Stimulated activated CD4-positive, alpha-beta T cell treated with anti-CD3 and anti-CD28 coated beads, Interleukin-1b, Interleukin-23, amount 100 ng/mL, for 24 hours (primary cell): Measurements from ENCODE around the gene HS6ST2.
A peak's percentile ranks its signal among the peaks of the same experiment; 100 is the strongest.

Experiments
- DNase-seq, 4 experiments: peaks; one replicate each; pipeline ENCODE4 v3.0.0-alpha.2; 2020; ENCODE audit warnings: low read depth in 4 of 4, low spot score in 1 of 4

The HS6ST2 gene

DNA sequence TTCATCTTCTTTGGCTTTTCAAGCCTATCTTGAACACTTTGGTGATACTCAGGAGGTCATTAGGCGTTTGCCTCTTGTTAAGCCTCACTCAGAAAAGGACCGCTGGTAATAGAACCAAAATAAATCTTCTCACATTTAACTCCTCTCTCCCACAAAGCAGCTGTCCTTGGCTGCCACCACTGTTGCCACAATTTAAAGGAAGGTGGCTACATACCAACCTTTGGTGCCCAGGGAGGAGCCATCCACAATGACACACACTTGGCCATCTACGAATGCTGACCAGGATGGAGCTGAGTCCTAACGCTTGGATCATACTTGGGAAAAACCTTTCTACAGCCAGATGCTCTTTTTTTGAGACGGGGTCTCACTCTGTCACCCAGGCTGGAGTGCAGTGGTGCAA, 210.2 kb downstream of the HS6ST2 start:
- DNase-seq = no peak

DNA sequence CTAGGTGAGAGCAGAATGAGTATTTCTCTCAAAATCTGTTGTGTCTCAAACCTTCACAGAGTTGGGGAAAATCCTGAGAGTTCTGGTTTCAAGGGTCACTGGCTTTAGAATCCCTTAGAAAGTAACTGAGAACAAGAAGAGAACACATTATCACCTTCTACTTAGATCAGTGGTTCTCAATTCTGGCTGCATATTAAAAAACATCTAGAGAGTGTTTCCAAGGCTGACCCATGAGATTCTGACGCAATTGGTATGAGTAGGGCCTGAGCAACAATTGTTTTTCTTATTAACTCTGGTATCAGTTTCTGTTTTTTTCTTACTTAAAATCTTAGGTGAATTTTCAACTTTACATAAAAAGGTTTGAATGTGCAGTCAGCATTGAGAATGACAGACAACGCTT, 212.8 kb downstream of the HS6ST2 start:
- DNase-seq = no peak

DNA sequence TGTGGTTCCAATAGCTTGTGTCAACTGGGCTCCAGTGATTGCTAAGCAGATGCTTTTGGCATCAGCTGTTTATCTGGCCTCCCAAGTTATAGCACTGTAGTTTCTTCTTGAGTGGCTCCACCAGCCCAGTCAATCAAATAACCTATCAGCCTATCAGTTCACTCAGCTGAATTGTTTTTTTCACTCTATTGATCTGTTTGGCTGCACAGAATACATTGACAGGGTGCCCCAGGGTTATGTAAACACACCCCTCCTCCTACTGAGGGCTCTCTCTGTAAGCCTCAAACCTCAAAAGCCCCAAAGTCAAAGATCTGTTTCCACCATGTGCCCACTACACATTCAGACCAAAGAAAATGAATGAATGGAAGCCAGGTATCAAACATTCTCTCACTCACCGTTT, 214.0 kb downstream of the HS6ST2 start:
- no peak for DNase-seq

DNA sequence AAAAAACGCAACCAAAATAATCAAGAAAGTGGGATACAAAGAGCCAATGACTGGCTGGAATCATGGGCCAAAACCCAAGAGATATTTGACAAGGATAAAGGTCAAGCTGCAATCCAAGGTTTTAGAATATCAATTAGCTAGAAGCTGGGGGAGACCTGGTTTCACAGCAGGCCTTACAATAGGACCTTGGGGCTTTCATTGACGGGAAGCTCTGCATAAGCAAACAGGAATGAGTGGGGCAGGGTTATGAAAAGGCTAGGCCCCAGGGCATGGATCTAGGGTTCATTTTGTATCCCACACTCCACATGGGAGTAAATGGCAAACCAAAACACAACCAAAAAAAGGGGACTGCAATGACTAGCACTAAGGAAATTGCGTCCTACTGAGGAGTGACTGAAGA, 215.3 kb downstream of the HS6ST2 start:
- no peak for DNase-seq

DNA sequence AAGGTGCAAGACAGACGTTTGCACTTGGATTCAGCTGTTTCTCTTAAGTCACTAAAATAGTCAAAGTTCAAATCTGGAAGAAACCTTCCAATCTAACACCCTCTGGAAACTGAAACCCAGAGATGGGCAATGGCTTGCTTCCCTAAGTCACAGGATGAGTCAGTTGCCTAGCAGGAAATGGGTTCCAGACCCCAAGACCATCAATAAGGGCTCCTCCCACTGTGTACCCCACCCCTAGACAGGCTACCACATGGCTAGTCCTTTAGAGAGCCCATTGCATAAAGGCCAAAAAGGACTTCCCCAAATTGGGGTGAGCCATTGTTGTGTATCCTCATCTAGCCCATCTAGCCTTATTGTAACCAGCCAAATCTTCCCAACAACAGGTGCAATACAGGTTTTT, 216.2 kb downstream of the HS6ST2 start:
- DNase-seq = no peak

DNA sequence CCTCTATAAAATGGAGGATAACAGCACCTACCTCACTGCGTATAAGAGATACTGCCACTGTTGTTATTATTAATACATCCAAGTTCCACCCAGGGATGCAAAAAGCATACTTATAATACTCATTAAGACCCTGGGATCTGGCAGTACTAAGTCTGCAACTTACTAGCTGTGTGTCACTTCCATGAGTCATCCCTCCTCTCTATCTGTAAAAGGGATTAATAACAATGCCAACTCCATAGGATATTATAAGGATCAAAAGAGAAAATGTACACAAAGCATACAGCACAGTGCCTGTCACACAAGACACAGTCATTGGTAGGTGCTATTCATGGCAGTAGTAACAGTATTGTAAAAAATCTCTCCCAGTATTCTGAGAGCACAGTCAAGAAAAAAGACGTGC, 216.7 kb downstream of the HS6ST2 start:
- DNase-seq = no peak

DNA sequence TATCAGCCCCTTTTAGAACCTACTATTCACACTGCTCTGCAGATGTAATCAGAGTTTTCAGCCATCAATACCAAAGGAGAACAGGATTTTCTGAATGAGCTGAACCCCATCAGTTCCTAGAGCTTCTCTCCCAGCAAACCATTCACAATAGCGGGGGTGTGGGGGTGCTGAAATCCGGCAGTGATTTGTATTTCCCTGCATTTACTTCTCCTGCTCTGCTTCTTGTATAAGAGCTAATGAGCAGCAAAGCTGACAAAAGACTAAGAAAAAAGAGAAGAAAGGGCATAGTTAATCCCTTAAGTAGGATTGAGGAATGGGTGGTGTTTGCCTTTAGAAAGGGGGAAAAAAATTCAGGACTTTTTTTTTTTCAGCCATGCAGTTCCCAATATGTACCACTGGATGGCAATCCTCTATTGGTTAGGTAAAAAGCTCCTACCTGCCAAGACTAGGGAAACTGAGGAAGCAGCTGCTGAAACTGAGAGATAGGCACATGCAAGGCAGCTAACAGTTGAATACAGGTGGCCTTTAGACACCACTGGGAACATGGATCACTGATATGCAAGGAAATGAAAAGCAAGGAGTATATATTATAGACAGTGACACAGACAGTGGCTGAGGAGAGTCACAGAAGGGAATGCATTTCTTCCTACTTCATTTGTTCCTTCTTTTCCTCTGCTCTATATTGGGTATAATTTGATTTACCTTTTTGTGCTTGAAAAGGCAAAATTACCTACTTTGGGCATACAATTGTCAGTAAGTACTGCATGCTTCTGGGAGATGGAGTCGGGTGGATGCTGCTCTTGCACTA, 217.9 kb downstream of the HS6ST2 start:
- no peak for DNase-seq

DNA sequence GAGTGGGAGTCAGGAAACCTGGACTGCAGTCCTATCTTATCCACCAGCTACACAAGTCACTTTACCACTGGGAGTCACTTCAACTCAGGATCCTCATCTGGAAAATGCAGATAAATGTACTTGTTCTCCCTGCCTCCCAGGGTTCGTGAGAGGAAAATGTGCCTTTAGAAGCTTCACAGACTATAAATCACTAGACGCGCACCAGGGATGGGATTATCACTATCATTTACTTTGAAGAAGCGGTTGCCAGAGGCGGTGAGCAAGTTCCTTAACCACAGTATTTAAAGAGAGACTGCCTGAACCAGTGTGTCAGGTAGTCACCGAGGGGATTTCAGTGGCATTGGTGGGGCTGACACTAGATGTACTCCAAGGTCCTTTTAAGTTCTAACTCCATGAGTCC, 219.5 kb downstream of the HS6ST2 start:
- no peak for DNase-seq

DNA sequence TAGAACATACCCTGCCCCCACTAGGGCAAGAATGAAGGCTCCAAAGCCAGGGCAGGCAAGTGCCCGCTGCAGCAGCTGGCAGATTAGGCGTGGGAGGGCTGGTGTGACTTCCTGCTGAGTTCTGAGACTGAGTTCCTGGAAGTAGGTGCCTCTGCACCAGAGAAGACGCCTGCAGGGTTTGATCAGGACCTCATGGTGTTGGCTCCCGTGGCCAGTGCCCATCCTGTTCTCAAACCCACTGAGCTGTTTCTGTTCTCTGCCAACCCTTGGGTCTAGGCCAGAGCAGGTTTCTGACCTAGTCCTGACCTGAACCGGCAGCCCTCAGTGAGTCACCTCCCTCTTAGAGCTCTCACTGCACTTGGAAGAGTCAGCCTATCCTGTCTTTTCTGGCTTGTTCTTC, 220.7 kb downstream of the HS6ST2 start:
- DNase-seq = peak in 2 of 4 experiments; percentile 6 to 12

DNA sequence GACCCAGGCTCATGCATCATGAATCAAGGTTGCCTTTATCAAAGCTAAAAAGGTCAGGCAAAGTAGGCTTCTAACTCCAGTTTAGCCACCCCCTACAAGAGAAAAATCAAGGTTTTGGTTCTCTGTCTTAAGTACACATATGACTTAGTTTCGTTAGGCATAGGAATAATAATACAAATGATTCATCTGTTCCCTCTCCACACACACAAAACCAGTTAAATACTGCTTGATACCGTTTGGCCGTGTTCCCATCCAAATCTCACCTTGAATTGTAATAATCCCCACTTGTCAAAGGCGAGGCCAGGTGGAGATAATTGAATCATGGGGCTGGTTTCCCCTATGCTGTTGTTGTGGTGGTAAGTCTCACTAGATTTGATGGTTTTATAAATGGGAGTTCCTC, 226.2 kb downstream of the HS6ST2 start:
- DNase-seq = no peak

DNA sequence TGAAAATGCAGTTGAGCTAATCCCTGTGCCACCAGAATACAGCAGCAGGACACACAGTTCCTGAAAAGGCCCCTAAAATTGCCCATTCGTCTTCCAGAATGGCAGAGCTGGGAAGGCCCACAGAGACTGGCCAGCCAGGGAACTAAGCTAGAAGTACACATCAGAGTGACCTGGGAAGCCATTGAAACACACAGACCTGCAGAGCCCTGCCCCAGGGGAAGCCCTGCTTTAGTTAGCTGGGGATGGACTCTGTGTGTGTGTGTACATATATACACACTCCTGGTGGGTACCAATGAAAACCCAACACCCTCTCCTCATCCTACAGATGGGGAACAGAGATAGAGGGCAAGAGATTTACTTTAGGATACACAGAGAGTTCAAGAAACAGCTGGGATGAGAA, 227.7 kb downstream of the HS6ST2 start:
- no peak for DNase-seq

DNA sequence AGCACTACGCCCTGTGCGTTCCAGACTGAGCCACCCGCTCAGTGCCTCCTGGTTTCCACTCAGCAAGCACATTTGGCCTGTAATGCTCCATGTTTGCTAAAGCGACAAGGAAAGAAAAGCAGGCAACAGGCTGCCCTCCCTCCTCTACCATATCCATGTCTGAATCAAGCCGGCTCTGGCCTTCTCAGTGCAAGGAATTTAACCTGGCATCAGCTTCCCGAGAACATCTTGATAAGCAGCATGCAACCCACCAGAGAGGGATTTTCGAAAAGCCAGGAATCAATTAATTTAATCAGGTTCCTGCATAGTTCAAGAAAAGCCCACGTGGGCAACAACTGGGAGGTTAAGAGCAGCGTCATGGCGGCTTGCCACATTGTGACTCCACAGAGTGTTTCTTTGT, 228.2 kb downstream of the HS6ST2 start:
- no peak for DNase-seq

DNA sequence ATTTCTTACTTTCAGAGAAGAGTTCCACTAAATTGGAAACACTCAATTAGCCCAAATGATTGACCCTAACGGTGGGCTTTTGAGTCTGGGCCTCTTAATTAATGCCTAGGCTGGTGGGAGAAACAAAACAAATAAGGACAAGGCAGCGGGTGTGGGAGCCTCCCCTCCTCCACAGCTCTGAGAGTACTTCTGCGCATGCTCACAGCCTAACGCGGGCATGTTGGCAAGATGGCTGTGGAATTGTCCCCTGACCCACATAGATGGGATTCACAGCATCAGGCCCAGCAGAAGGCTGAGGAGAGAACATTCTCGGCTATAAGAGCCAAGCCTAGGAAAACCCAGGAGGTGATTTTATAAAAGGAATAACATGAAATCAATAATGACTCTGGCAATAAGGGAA, 230.1 kb downstream of the HS6ST2 start:
- DNase-seq = no peak

DNA sequence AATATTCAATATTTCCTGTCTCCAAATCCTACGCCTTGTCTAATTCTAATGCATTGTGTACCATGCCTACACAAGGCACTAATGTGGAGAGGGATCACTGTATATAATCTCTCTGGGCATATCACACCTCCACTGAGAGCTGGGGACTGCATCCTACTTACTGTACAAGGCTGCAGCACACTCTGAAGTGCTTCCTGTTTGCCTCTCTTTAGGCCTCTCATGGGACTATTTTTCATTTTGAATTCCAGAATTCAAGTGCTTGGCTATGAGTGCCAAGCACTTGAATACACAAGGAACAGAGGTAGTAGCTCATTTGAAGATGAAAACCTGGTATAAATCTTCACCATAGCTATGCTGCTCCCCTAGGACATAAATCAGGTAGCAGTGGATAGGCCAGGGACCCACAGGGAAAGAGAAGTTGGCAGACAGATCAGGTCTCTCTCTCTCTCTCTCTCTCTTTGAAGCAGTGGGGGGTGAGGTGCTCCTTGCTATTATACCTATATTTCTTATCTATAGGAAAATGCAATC, 239.9 kb downstream of the HS6ST2 start:
- DNase-seq = no peak

DNA sequence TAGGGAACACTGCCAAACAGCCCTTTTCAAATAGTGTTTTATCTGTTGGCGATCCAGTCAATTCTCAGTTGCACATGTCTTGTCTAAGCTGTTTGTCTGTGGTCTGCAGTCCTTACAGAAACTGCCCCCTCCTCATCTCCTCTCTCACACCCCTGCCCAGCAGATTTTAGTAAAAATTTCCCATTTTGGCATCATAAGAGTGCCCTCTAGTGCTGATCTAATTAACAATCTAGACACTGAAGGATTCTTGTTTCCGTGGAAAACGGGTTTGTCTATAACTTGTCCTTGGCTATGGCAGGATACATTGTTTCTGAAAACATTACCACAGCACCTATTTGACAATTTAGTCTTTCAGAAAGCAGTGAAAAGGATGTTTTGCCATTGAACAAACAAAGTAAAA, 242.4 kb downstream of the HS6ST2 start:
- no peak for DNase-seq

DNA sequence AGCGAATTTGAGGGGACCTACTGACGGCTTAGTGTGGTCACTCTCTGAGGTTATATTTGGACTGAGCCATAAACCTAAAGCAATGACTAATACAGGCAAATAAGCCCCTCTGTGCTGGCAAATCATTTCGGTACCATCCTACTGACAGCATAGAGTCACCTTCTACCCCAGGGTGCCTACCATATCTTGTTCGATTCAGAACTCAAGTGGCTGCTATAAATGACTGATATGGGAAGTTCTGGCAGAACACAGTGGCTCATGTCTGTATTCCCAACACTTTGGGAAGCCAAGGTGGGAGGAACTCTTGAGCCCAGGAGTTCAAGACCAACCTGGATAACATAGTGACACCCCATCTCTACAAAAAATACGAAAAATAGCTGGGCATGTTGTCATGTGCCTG, 243.5 kb downstream of the HS6ST2 start:
- DNase-seq = no peak

DNA sequence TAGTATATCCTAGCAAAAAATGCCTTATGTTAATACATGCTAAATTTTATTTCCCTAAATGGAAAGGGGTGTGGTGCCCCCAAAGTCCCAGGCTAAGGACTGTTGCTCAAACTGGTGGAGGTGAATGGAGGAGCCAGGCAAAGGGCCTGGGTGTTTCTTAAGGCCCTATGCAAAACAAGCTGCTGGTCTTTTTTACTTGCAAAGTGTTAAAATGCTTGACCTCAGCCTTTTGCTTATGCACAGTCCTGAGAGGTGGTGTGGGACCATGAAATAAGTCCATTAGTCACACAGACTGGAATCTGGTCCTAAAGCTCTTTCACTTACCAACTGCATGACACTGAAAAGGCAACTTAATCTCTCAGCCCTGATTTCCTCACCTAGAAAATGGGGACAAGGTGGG, 246.1 kb downstream of the HS6ST2 start:
- no peak for DNase-seq

DNA sequence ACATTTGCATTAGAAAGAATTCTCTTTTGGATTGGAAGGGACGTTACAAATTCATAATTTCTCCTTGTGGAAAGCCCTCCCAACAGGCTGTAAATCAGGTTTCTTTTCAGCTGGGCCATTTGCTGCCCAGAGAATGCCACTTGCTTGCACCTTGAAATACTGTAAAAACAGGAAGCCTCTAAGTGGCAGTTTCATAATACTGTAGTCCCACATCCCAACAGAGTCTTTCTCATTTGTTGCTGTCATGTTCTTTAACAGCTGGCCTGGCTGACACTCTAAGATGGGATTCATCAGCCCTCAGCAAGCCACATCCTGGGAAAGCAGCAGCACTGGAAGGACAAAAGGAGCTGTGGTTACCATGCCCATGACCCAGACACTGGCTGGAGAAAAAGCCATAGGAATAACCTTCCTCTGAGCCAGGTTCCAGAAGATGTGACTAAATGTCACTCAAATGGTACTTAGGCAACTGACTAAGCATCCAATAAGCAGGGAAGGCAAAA, 247.7 kb downstream of the HS6ST2 start:
- DNase-seq = no peak

DNA sequence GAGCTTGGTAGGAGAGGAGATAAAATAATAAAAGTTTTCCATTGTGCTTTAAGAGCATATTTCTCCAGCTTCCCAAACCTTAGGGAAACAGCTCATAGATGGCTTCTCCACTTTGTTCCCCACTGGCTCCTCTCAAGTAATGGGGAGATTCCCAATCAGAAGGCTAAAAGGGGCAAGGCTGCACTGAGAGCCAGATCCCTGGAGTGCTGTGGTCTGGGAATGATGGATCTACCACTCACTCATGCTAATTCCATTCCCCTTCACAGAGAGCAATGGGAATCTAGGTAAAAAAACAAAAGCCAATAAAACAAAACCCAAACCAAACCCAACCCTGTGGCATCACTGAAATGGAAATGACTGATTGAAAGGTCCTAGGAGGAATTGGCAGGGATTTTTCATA, 249.9 kb downstream of the HS6ST2 start:
- no peak for DNase-seq

DNA sequence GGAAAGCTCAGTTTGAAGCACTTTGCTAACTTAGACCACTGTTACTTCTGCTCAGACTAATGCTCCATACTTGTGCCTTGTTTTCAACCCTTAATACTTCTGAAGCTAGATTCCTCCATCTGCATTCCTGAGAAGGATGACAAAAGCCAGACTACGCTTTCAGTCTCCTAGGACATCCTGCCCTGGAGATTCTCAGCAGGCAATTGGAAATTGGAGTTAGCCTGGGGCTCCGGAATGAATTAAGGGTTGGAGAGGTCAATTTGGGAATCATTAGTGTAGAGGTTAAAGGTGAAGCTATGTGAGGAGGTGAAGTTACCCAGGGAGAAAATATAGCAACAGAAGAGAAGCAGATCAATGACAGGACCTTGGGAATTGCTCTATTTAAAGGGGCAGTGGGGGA, 253.7 kb downstream of the HS6ST2 start:
- DNase-seq = no peak

DNA sequence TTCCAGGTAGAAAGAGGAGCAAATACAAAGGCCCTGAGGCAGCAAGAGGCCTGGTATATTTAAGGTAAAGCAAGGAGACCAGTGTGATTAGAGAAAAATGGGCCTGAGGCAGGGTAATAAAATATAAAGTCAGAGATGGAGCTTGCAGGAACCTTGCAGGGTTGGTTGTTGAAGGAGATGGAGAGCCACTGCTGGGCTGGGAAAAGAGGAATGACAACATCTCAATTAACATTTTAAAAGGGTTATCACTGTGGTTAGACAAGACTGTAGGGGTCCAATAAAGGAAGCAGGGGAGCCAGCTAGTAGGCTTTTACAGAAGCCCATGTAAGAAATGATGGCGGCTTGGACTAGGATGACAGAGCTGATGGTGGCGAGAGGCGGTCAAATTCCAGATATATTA, 264.0 kb downstream of the HS6ST2 start:
- DNase-seq = no peak

DNA sequence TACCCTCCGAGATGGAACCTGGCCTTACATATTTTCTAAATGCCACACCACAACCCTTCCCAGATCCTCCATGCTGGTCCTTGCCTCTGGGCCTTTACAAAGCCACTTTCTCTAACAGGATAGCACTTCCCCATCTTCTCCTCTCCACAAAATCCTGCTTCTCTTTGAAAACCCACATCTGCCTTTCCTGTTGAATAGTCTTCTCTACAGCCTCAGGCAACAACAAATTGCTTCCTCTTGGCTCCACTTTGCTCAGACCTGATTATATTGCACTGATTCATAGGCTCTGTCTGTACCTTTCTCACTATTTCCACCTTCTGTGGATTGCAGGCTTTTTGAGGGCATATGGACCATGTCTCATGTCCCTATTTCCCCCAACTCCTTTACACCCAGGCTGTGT, 265.9 kb downstream of the HS6ST2 start:
- no peak for DNase-seq

DNA sequence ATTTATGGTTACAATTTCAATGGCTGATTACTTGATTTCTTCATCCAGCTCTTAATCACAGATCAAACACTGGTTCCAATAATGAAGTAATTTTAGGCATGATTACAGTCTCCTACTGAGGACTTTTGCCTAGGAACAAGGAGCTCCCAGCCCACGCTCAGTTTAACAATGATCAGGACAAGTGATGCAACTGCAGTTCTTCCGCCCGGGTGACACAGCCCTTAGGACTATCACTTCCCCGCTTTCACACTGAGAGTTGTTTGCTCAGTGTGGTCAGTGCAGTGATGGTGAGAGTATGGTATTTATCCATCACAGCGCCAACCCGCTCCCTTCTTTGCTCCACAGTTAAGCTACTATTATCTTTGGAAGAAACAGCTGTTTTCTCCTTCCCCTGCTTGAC, 266.4 kb downstream of the HS6ST2 start:
- no peak for DNase-seq
